ENCODE measurements around the gene OR7C1.
"Not testable (repeated sequence)": the region's sequence is repeated elsewhere in the genome, so short reads cannot be mapped to it uniquely, and the experiment has no call there.

Gene OR7C1

GRCh38 chr19:14783410-14783998 is 51.5 kb downstream of the OR7C1 start:
- DNase-seq: not testable (repeated sequence)

GRCh38 chr19:14782626-14783409 is 52.2 kb downstream of the OR7C1 start:
- DNase-seq: no peak

- not testable (repeated sequence) for DNase-seq
Observed at GRCh38 chr19:14781713-14782536, 53.1 kb downstream of the OR7C1 start.

- DNase-seq: not testable (repeated sequence)
Observed at GRCh38 chr19:14780622-14781225, 54.3 kb downstream of the OR7C1 start.

- DNase-seq: no peak
Observed at GRCh38 chr19:14779151-14779550, 55.8 kb downstream of the OR7C1 start.

GRCh38 chr19:14778110-14778845 is 56.7 kb downstream of the OR7C1 start, which contains the start of gene ADGRE2:
ADGRE2 (minus strand) TSS chr19:14778560; CDS start chr19:14776756, 1,804 bp downstream.
- DNase-seq: not testable (repeated sequence)

- DNase-seq: not testable (repeated sequence)
Observed at GRCh38 chr19:14777645-14778044, 57.3 kb downstream of the OR7C1 start.

- no peak for DNase-seq
Observed at GRCh38 chr19:14775869-14776586, 59.0 kb downstream of the OR7C1 start.

- not testable (repeated sequence) for DNase-seq
Observed at GRCh38 chr19:14775326-14775725, 59.7 kb downstream of the OR7C1 start.

GRCh38 chr19:14774373-14774772 is 60.6 kb downstream of the OR7C1 start:
- DNase-seq: no peak

GRCh38 chr19:14773722-14774121 is 61.3 kb downstream of the OR7C1 start:
- DNase-seq: not testable (repeated sequence)

- no peak for DNase-seq
Observed at GRCh38 chr19:14772995-14773394, 62.0 kb downstream of the OR7C1 start.

GRCh38 chr19:14772467-14772866 is 62.5 kb downstream of the OR7C1 start:
- no peak for DNase-seq

- no peak for DNase-seq
Observed at GRCh38 chr19:14770944-14771839, 63.8 kb downstream of the OR7C1 start.

GRCh38 chr19:14770136-14770535 is 64.8 kb downstream of the OR7C1 start:
- no peak for DNase-seq

GRCh38 chr19:14769201-14769600 is 65.8 kb downstream of the OR7C1 start:
- DNase-seq: no peak

GRCh38 chr19:14768001-14768400 is 67.0 kb downstream of the OR7C1 start:
- no peak for DNase-seq

GRCh38 chr19:14767466-14767971 is 67.5 kb downstream of the OR7C1 start:
- no peak for DNase-seq

GRCh38 chr19:14765841-14766240 is 69.1 kb downstream of the OR7C1 start:
- DNase-seq: not testable (repeated sequence)

- DNase-seq: not testable (repeated sequence)
Observed at GRCh38 chr19:14765403-14765802, 69.6 kb downstream of the OR7C1 start.

All from NK-92 treated with Interleukin-12 subunit alpha and Interleukin-12 subunit beta, amount 100 ng/mL, for 24 hours (cell line).